ENCODE measurements around the gene TBC1D20. TPM values are rescaled to one million over a fixed set of nuclear protein-coding genes. Genes with fewer than 3 reads are reported as not detected.

TBC1D20 gene
- total and polyA plus RNA-seq, 4 donors: 15.7 to 42.4 (median 27.2) TPM

- peaks cover 0 to 4% (median 3%) of the 10 kb centered on the region in 4 donors for H3K36me3 ChIP-seq (ENCODE audit: control insufficient read depth in 4 of 4, insufficient read depth in 4 of 4, low read length in 4 of 4)
- peaks cover 0 to 3% (median 1%) of the 10 kb centered on the region in 4 donors for H3K9me3 ChIP-seq (ENCODE audit: control insufficient read depth in 4 of 4, insufficient read depth in 3 of 4, low read length in 3 of 4)
- no peak overlapping the region for H3K27ac ChIP-seq (ENCODE audit: low read depth in 1 of 2, low read length in 1 of 2)
- no peaks in the 10 kb centered on the region for H3K27me3 ChIP-seq (ENCODE audit: control insufficient read depth in 3 of 3, insufficient read depth in 3 of 3, low read length in 2 of 3)
- TF ChIP-seq, protein P1, sequence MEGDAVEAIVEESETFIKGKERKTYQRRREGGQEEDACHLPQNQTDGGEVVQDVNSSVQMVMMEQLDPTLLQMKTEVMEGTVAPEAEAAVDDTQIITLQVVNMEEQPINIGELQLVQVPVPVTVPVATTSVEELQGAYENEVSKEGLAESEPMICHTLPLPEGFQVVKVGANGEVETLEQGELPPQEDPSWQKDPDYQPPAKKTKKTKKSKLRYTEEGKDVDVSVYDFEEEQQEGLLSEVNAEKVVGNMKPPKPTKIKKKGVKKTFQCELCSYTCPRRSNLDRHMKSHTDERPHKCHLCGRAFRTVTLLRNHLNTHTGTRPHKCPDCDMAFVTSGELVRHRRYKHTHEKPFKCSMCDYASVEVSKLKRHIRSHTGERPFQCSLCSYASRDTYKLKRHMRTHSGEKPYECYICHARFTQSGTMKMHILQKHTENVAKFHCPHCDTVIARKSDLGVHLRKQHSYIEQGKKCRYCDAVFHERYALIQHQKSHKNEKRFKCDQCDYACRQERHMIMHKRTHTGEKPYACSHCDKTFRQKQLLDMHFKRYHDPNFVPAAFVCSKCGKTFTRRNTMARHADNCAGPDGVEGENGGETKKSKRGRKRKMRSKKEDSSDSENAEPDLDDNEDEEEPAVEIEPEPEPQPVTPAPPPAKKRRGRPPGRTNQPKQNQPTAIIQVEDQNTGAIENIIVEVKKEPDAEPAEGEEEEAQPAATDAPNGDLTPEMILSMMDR (IDR thresholded peaks at IDR 0.05; ENCODE audit: control extremely low read depth, extremely low read depth): no peak
- 74 to 91% methylated on average over 2 of the region's 2 CpGs for WGBS, 2 donors
- ATAC-seq (ENCODE audit: insufficient read depth, low FRiP score): no peak
- H3K4me1 ChIP-seq (ENCODE audit: control insufficient read depth in 5 of 5, insufficient read depth in 5 of 5, low read length in 5 of 5): peaks cover 0 to 2% (median 0%) of the 10 kb centered on the region in 5 donors
- no peak for DNase-seq
- no peak overlapping the region for H3K4me3 ChIP-seq
- no peak overlapping the region for H3K9ac ChIP-seq (ENCODE audit: insufficient read depth in 1 of 2, low read length in 2 of 2)
These were observed 12.2 kb upstream of the TBC1D20 start for GRCh38 chr20:474581-474980.

DNA sequence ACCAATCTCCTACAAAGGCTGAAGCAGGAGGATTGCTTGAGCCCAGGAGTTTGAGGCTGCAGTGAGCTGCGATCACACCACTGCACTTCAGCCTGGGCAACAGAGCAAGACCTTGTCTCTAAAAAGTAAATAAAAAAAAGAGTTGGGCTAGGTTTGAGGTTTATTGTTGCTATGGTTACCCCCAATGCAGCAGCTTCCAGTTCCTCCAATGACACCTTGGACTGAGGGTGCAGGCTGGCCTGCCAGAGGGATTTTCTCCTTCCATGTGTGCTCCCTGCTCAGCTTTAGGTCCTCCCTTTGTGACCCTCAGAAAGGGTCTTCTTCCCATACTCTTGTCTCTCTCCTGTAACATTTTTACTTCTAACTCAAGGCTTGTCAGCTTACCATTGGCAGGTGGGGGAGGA, 10.6 kb upstream of the TBC1D20 start:
- WGBS, 2 donors: 95 to 100% methylated on average over 1 of the region's 1 CpG
- no peak for ATAC-seq (ENCODE audit: insufficient read depth, low FRiP score)
- no peak overlapping the region for H3K4me3 ChIP-seq

GRCh38 chr20:472137-472846, 10.0 kb upstream of the TBC1D20 start:
- peaks cover 0 to 2% (median 0%) of the 10 kb centered on the region in 5 donors for H3K4me1 ChIP-seq (ENCODE audit: control insufficient read depth in 5 of 5, insufficient read depth in 5 of 5, low read length in 5 of 5)
- WGBS, 2 donors: 93 to 97% methylated on average over 9 of the region's 9 CpGs
- H3K9me3 ChIP-seq (ENCODE audit: control insufficient read depth in 4 of 4, insufficient read depth in 3 of 4, low read length in 3 of 4): peaks cover 0 to 3% (median 1%) of the 10 kb centered on the region in 4 donors
- no peak overlapping the region for H3K9ac ChIP-seq (ENCODE audit: insufficient read depth in 1 of 2, low read length in 2 of 2)
- no peak overlapping the region for H3K27ac ChIP-seq (ENCODE audit: low read depth in 1 of 2, low read length in 1 of 2)
- ATAC-seq (ENCODE audit: insufficient read depth, low FRiP score) (no peak), DNase-seq (no peak)
- H3K27me3 ChIP-seq (ENCODE audit: control insufficient read depth in 3 of 3, insufficient read depth in 3 of 3, low read length in 2 of 3): no peaks in the 10 kb centered on the region
- H3K4me3 ChIP-seq: no peak overlapping the region
- TF ChIP-seq, protein P1 (IDR thresholded peaks at IDR 0.05; ENCODE audit: control extremely low read depth, extremely low read depth): no peak
- peaks cover 0 to 4% (median 0%) of the 10 kb centered on the region in 4 donors for H3K36me3 ChIP-seq (ENCODE audit: control insufficient read depth in 4 of 4, insufficient read depth in 4 of 4, low read length in 4 of 4)

More for the DNA sequence above, 10.6 kb upstream of the TBC1D20 start:
- Histone ChIP-seq H3K27me3 (ENCODE audit: control insufficient read depth in 3 of 3, insufficient read depth in 3 of 3, low read length in 2 of 3) (no peaks in the 10 kb centered on the region), H3K9ac (ENCODE audit: insufficient read depth in 1 of 2, low read length in 2 of 2) (no peak overlapping the region), H3K27ac (ENCODE audit: low read depth in 1 of 2, low read length in 1 of 2) (no peak overlapping the region), H3K9me3 (ENCODE audit: control insufficient read depth in 4 of 4, insufficient read depth in 3 of 4, low read length in 3 of 4) (peaks cover 0 to 3% (median 1%) of the 10 kb centered on the region in 4 donors), H3K4me1 (ENCODE audit: control insufficient read depth in 5 of 5, insufficient read depth in 5 of 5, low read length in 5 of 5) (peaks cover 0 to 2% (median 0%) of the 10 kb centered on the region in 5 donors), H3K36me3 (ENCODE audit: control insufficient read depth in 4 of 4, insufficient read depth in 4 of 4, low read length in 4 of 4) (peaks cover 0 to 4% (median under 1%) of the 10 kb centered on the region in 4 donors)
- no peak for DNase-seq
- TF ChIP-seq, protein P1 (IDR thresholded peaks at IDR 0.05; ENCODE audit: control extremely low read depth, extremely low read depth): no peak

Data from lung (tissue), 12 donors.